ENCODE data around the gene HDGFL3. TPM values are rescaled to one million over a fixed set of nuclear protein-coding genes. Genes with fewer than 3 reads are reported as not detected.

Gene HDGFL3
- total RNA-seq, 1 donor from 2014 or later = 231 TPM

DNA sequence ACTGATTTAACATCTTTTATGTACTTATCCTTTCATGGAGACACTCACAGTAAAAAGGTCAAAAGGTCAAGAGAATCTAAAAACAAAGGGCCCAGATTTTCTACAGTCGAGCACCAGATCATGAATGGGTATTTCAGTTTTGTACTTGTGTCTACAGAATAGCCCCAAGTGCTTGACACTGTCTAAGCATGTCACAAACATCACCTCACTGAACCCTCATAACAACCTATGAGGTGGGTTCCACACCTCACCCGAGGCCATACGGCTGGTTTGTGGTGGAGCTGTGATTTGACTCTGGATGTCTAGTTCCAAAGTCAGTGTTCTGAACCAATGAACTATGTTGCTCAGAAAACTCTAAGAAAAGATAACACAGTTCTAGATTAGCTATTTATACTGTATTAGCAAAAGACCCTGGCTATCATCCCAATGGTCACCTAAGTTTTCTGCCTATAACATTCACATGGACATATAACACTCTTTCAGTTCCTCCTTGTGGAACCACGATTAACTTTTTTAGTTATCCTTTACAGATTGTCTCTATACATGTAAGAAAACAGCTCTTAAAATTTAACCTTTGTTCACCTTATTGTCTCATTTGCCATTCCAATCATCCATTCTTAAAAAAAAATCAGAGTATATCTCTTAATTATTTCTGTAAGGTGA lies 74.6 kb downstream of the HDGFL3 start:
- no peak overlapping the region for H3K27ac Mint-ChIP-seq
- Histone ChIP-seq H3K27ac (no peak overlapping the region), H3K79me2 (ENCODE audit: low read depth) (no peaks in the 10 kb centered on the region), H3K36me3 (peaks cover 7% of the 10 kb centered on the region), H3K9me3 (ENCODE audit: low read depth) (no peaks in the 10 kb centered on the region), H3F3A (ENCODE audit: low read depth) (no peaks in the 10 kb centered on the region), H3K4me1 (no peaks in the 10 kb centered on the region), H4K20me1 (ENCODE audit: low read depth) (no peaks in the 10 kb centered on the region), H3K4me3 (no peak overlapping the region), H3K4me2 (no peak overlapping the region), H3K27me3 (no peaks in the 10 kb centered on the region), H3K9ac (no peak overlapping the region), H2AFZ (replicated peaks) (no peak overlapping the region)
- no peaks in the 10 kb centered on the region for H3K27me3 Mint-ChIP-seq (ENCODE audit: insufficient read depth, low read depth)
- DNase-seq (ENCODE audit: low spot score) = no peak
- peaks cover 9% of the 10 kb centered on the region for H3K36me3 Mint-ChIP-seq
- TF ChIP-seq EZH2 (IDR thresholded peaks at IDR 0.05) = no peak
- TF ChIP-seq EZH2phosphoT487 (IDR thresholded peaks at IDR 0.05) = no peak
- TF ChIP-seq, protein P1, sequence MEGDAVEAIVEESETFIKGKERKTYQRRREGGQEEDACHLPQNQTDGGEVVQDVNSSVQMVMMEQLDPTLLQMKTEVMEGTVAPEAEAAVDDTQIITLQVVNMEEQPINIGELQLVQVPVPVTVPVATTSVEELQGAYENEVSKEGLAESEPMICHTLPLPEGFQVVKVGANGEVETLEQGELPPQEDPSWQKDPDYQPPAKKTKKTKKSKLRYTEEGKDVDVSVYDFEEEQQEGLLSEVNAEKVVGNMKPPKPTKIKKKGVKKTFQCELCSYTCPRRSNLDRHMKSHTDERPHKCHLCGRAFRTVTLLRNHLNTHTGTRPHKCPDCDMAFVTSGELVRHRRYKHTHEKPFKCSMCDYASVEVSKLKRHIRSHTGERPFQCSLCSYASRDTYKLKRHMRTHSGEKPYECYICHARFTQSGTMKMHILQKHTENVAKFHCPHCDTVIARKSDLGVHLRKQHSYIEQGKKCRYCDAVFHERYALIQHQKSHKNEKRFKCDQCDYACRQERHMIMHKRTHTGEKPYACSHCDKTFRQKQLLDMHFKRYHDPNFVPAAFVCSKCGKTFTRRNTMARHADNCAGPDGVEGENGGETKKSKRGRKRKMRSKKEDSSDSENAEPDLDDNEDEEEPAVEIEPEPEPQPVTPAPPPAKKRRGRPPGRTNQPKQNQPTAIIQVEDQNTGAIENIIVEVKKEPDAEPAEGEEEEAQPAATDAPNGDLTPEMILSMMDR (IDR thresholded peaks at IDR 0.05) = no peak
- no peak overlapping the region for H3K4me3 Mint-ChIP-seq
- H3K9me3 Mint-ChIP-seq = no peaks in the 10 kb centered on the region
- H3K4me1 Mint-ChIP-seq = no peaks in the 10 kb centered on the region

DNA sequence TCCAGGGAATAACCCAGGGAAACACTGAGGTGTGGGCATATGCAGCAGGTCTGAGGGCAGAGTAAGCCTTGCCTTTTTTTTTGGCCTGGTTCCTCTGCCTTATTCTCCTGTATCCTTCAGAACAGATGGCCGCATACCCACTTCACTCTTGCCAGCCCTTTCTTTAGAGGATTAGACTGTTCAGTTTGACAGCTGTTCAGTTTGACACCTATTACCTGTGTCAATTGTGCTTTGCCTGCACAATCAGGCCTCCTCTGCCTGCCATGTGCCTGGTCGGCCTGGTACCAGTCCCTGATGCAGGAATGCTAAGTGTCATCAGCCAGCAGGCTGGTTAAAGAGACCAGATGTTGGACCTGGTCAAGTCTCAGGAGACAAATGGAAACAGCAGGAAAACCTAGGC lies 77.8 kb downstream of the HDGFL3 start:
- TF ChIP-seq EZH2 (IDR thresholded peaks at IDR 0.05) (no peak), EZH2phosphoT487 (IDR thresholded peaks at IDR 0.05) (no peak)
- TF ChIP-seq, protein P1 (IDR thresholded peaks at IDR 0.05) = no peak
- H4K20me1 ChIP-seq (ENCODE audit: low read depth) = no peaks in the 10 kb centered on the region
- H3K4me2 ChIP-seq = no peak overlapping the region
- no peak overlapping the region for H3K27ac ChIP-seq
- no peaks in the 10 kb centered on the region for H3K36me3 ChIP-seq
- no peaks in the 10 kb centered on the region for H3F3A ChIP-seq (ENCODE audit: low read depth)
- peaks cover 5% of the 10 kb centered on the region for H3K36me3 Mint-ChIP-seq
- H3K27ac Mint-ChIP-seq = no peak overlapping the region
- H3K4me3 Mint-ChIP-seq = no peak overlapping the region
- H3K27me3 Mint-ChIP-seq (ENCODE audit: insufficient read depth, low read depth) = no peaks in the 10 kb centered on the region
- no peaks in the 10 kb centered on the region for H3K27me3 ChIP-seq
- no peak for DNase-seq (ENCODE audit: low spot score)
- no peaks in the 10 kb centered on the region for H3K79me2 ChIP-seq (ENCODE audit: low read depth)
- no peaks in the 10 kb centered on the region for H3K9me3 Mint-ChIP-seq
- no peaks in the 10 kb centered on the region for H3K4me1 ChIP-seq
- no peaks in the 10 kb centered on the region for H3K9me3 ChIP-seq (ENCODE audit: low read depth)
- no peaks in the 10 kb centered on the region for H3K4me1 Mint-ChIP-seq
- H3K9ac ChIP-seq = no peak overlapping the region
- H3K4me3 ChIP-seq = no peak overlapping the region
- no peak overlapping the region for H2AFZ ChIP-seq (replicated peaks)

DNA sequence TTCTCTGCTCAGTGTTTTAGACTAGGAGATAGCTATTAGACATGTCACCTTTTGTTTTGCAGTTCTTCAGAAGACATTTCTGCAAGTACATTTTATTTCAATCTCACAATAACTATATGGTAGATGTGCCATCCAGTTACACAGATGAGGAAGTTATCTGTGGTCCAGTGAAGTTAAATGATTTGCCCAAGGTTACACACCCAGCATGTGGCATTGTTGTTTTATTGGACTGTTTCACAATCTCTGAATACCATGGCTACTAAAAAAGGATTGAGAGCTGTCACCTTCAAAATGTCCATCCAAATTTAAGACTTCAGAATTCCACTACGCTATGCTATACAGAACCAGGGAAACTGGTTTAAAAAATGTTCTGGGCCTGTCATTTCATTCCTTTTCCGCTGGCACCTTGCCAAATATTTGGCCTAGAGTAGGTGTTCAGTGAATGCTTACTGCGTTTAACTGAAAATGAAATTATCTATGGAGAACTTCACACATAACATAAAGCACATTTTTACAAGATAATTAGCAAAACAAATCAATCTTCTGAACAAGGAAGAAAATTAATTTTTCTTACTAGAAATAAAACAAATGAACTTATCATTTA lies 80.0 kb downstream of the HDGFL3 start:
- Histone ChIP-seq H3K36me3 (no peaks in the 10 kb centered on the region), H3K4me2 (no peak overlapping the region), H4K20me1 (ENCODE audit: low read depth) (no peaks in the 10 kb centered on the region), H3F3A (ENCODE audit: low read depth) (no peaks in the 10 kb centered on the region), H3K27ac (no peak overlapping the region), H3K9me3 (ENCODE audit: low read depth) (no peaks in the 10 kb centered on the region), H3K4me3 (no peak overlapping the region), H2AFZ (replicated peaks) (no peak overlapping the region), H3K9ac (no peak overlapping the region), H3K4me1 (no peaks in the 10 kb centered on the region), H3K27me3 (no peaks in the 10 kb centered on the region), H3K79me2 (ENCODE audit: low read depth) (no peaks in the 10 kb centered on the region)
- H3K27ac Mint-ChIP-seq = no peak overlapping the region
- peaks cover 5% of the 10 kb centered on the region for H3K36me3 Mint-ChIP-seq
- H3K4me1 Mint-ChIP-seq = no peaks in the 10 kb centered on the region
- no peaks in the 10 kb centered on the region for H3K9me3 Mint-ChIP-seq
- H3K4me3 Mint-ChIP-seq = no peak overlapping the region
- no peak for DNase-seq (ENCODE audit: low spot score)
- no peak for TF ChIP-seq EZH2 (IDR thresholded peaks at IDR 0.05)
- TF ChIP-seq EZH2phosphoT487 (IDR thresholded peaks at IDR 0.05) = no peak
- TF ChIP-seq, protein P1 (IDR thresholded peaks at IDR 0.05) = no peak
- H3K27me3 Mint-ChIP-seq (ENCODE audit: insufficient read depth, low read depth) = no peaks in the 10 kb centered on the region

Measured in neural progenitor cell (in vitro differentiated cells).